ENCODE results near the gene RPS6KB1. TPM values are rescaled to one million over a fixed set of nuclear protein-coding genes. Genes with fewer than 3 reads are reported as not detected.

RPS6KB1 gene
- total and polyA plus RNA-seq, 2 donors (not counting 1 experiment from before 2014, with no cell fraction given) = 15.6 to 69.7 TPM

GRCh38 chr17:59869941-59870218, 23.0 kb upstream of the RPS6KB1 start:
- Histone ChIP-seq H3K4me1 (ENCODE audit: control insufficient read depth in 2 of 2, insufficient read depth in 2 of 2, low read length in 2 of 2) (no peaks in the 10 kb centered on the region), H3K4me2 (replicated peaks; ENCODE audit: low read depth, low read length, poor library complexity, severe bottlenecking) (no peak overlapping the region), H3K4me3 (ENCODE audit: control extremely low read depth in 1 of 5, extremely low read depth in 1 of 5, insufficient read depth in 1 of 5, low read depth in 2 of 5, low read length in 4 of 5) (no peak overlapping the region), H4K20me1 (ENCODE audit: control insufficient read depth, insufficient read depth, low read length, poor library complexity, severe bottlenecking) (no peaks in the 10 kb centered on the region), H3K27me3 (replicated peaks in 1 of 4; ENCODE audit: control extremely low read depth in 1 of 4, control insufficient read depth in 3 of 4, insufficient read depth in 4 of 4, low read length in 3 of 4) (no peaks in the 10 kb centered on the region), H3K36me3 (replicated peaks in 1 of 2; ENCODE audit: control extremely low read depth in 1 of 2, control insufficient read depth in 1 of 2, extremely low read depth in 1 of 2, insufficient read depth in 2 of 2, low read length in 1 of 2) (peaks cover 0 to 29% of the 10 kb centered on the region in 2 experiments), H3K9me3 (ENCODE audit: control extremely low read depth in 1 of 3, control insufficient read depth in 2 of 3, insufficient read depth in 1 of 3, low read length in 2 of 3) (no peaks in the 10 kb centered on the region), H3K27ac (ENCODE audit: low read length in 2 of 2) (no peak overlapping the region), H2AFZ (ENCODE audit: insufficient read depth, low read depth, low read length, poor library complexity, severe bottlenecking) (no peak overlapping the region), H3K9ac (ENCODE audit: low read length) (no peak overlapping the region), H3K79me2 (ENCODE audit: control insufficient read depth, insufficient read depth, low read length) (no peaks in the 10 kb centered on the region)
- Mint-ChIP-seq H3K27ac (no peak overlapping the region), H3K27me3 (no peaks in the 10 kb centered on the region), H3K4me1 (no peaks in the 10 kb centered on the region), H3K4me3 (no peak overlapping the region), H3K9me3 (ENCODE audit: insufficient read depth) (no peaks in the 10 kb centered on the region)
- intact Hi-C loops (cut with micrococcal nuclease) = no loop called here
- ChIA-PET CTCF (no interaction called here), POLR2A (no interaction called here)
- ATAC-seq (ENCODE audit: low read depth) (no peak), DNase-seq (no peak)
- no CpG with 5 or more reads among the region's 1 CpG for WGBS (ENCODE audit: insufficient coverage)
- TF ChIP-seq CTCF (IDR thresholded peaks at IDR 0.05) (no peak), EZH2 (IDR thresholded peaks at IDR 0.05; ENCODE audit: borderline replicate concordance, insufficient read depth, low read depth, low read length, poor library complexity, severe bottlenecking) (no peak)

DNA sequence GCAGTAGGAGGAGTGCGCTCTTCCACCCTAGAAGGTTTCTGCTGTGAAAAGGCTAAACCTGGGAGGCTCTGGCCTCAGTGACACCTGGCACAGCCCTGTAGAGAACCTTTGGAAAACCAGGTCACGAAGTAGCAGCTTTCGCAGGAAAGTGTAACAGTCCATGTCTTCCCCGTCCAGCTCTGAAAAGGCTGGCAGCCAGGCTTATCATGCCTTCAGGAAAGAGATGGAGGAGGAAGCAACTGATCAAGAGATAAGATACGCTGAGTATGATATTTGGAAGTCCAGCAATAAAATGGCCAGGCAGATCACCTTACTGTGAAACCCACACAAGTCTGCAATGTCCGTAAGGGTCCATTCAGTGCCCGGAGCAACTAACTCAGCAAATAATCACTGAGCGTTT, 22.4 kb upstream of the RPS6KB1 start:
- intact Hi-C loops (cut with micrococcal nuclease) = no loop called here
- Mint-ChIP-seq H3K4me1 (no peaks in the 10 kb centered on the region), H3K27me3 (no peaks in the 10 kb centered on the region), H3K27ac (no peak overlapping the region), H3K9me3 (ENCODE audit: insufficient read depth) (no peaks in the 10 kb centered on the region), H3K4me3 (no peak overlapping the region)
- POLR2A ChIA-PET = no interaction called here
- H3K9ac ChIP-seq (ENCODE audit: low read length) = no peak overlapping the region
- H3K9me3 ChIP-seq (ENCODE audit: control extremely low read depth in 1 of 3, control insufficient read depth in 2 of 3, insufficient read depth in 1 of 3, low read length in 2 of 3) = no peaks in the 10 kb centered on the region
- TF ChIP-seq CTCF (IDR thresholded peaks at IDR 0.05) = no peak
- TF ChIP-seq EZH2 (IDR thresholded peaks at IDR 0.05; ENCODE audit: borderline replicate concordance, insufficient read depth, low read depth, low read length, poor library complexity, severe bottlenecking) = no peak
- H3K79me2 ChIP-seq (ENCODE audit: control insufficient read depth, insufficient read depth, low read length) = no peaks in the 10 kb centered on the region
- DNase-seq = no peak
- CTCF ChIA-PET = interaction anchor here (1.2 kb wide), 1 partner anchor 29 kb away, joined by 3 read pairs; no protein-coding TSS in a partner anchor
- no peaks in the 10 kb centered on the region for H4K20me1 ChIP-seq (ENCODE audit: control insufficient read depth, insufficient read depth, low read length, poor library complexity, severe bottlenecking)
- no peak overlapping the region for H3K4me3 ChIP-seq (ENCODE audit: control extremely low read depth in 1 of 5, extremely low read depth in 1 of 5, insufficient read depth in 1 of 5, low read depth in 2 of 5, low read length in 4 of 5)
- H3K4me2 ChIP-seq (replicated peaks; ENCODE audit: low read depth, low read length, poor library complexity, severe bottlenecking) = no peak overlapping the region
- ATAC-seq (ENCODE audit: low read depth) = no peak
- no peak overlapping the region for H2AFZ ChIP-seq (ENCODE audit: insufficient read depth, low read depth, low read length, poor library complexity, severe bottlenecking)
- no peak overlapping the region for H3K27ac ChIP-seq (ENCODE audit: low read length in 2 of 2)
- H3K27me3 ChIP-seq (replicated peaks in 1 of 4; ENCODE audit: control extremely low read depth in 1 of 4, control insufficient read depth in 3 of 4, insufficient read depth in 4 of 4, low read length in 3 of 4) = no peaks in the 10 kb centered on the region
- H3K4me1 ChIP-seq (ENCODE audit: control insufficient read depth in 2 of 2, insufficient read depth in 2 of 2, low read length in 2 of 2) = no peaks in the 10 kb centered on the region
- WGBS (ENCODE audit: insufficient coverage) = 95% methylated on average over 3 of the region's 8 CpGs
- H3K36me3 ChIP-seq (replicated peaks in 1 of 2; ENCODE audit: control extremely low read depth in 1 of 2, control insufficient read depth in 1 of 2, extremely low read depth in 1 of 2, insufficient read depth in 2 of 2, low read length in 1 of 2) = peaks cover 0 to 32% of the 10 kb centered on the region in 2 experiments

All from B cell (primary cell).